ENCODE data around the gene CLCN2.

GRCh38 chr3:184346480-184347190 is 14.8 kb downstream of the CLCN2 start:
- TF ChIP-seq CTCF (IDR thresholded peaks at IDR 0.05; ENCODE audit: low read length) (no peak), EZH2phosphoT487 (IDR thresholded peaks at IDR 0.05; ENCODE audit: low read length) (no peak)
